Thyroid gland (tissue), 4 donors: ENCODE measurements around the gene DGCR8.

Source experiments
- CTCF ChIP-seq, 6 experiments: fragments of 200-600 bp in 3 of 6; fragments of 450-650 bp in 3 of 6; sonication (generic) in 3 of 6; IDR thresholded peaks; one replicate each; pipeline ENCODE4 v1.5.1; 2016 to 2019; ENCODE audit warnings: antibody characterized with exemption in 6 of 6, mild to moderate bottlenecking in 2 of 6, inconsistent platforms in 1 of 6, moderate library complexity in 1 of 6
- POLR2A ChIP-seq, 2 donors: fragments of 450-650 bp; IDR thresholded peaks; one replicate each; pipeline ENCODE4 v1.6.1; 2017; ENCODE audit warnings: antibody characterized with exemption in 2 of 2, mild to moderate bottlenecking in 2 of 2, moderate library complexity in 1 of 2

DNA sequence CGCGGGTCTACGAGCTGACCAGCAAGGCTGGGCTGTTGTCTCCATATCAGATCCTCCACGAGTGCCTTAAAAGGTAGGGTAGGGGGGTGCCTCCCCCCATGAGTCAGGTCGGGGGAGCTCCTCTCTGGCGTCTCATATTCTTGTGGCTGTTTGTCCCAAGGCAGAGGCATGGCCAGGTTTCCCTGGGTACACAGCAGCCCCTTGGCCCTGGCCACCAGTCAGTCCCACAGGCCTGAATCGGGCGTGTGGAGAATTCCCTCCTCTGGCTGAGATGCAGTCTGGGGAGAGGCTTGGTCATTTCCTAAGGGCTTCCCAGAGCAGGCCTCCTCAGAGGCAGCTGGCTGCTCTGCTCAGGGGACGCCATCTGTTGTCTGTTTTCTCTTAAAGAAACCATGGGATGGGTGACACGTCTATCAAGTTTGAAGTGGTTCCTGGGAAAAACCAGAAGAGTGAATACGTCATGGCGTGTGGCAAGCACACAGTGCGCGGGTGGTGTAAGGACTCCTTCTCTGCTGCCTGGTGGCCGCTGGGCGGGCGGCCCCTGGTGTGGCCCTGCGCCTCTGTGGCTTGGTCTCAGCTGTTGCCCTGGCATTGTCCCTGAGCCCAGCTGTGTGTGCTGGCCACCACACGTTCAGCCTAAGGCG lies 26.3 kb downstream of the DGCR8 start:
- no peak for TF ChIP-seq CTCF (IDR thresholded peaks at IDR 0.05)
- TF ChIP-seq POLR2A (IDR thresholded peaks at IDR 0.05), result no peak
